Measurements from ENCODE around the gene SLC39A5. TPM values are rescaled to one million over a fixed set of nuclear protein-coding genes. Genes with fewer than 3 reads are reported as not detected.
"Not testable (repeated sequence)": the region's sequence is repeated elsewhere in the genome, so short reads cannot be mapped to it uniquely, and the experiment has no call there.

Gene SLC39A5
- total and polyA plus RNA-seq, 2 donors (not counting 1 experiment from before 2014, with no cell fraction given): 0.69 to 0.97 TPM

GRCh38 chr12:56282579-56282978 is 52.7 kb downstream of the SLC39A5 start:
- Histone ChIP-seq H3K4me1 (ENCODE audit: control insufficient read depth in 2 of 2, insufficient read depth in 2 of 2, low read length in 2 of 2) (no peaks in the 10 kb centered on the region), H4K20me1 (ENCODE audit: control insufficient read depth, insufficient read depth, low read length, poor library complexity, severe bottlenecking) (no peaks in the 10 kb centered on the region), H3K9me3 (ENCODE audit: control extremely low read depth in 1 of 3, control insufficient read depth in 2 of 3, insufficient read depth in 1 of 3, low read length in 2 of 3) (no peaks in the 10 kb centered on the region), H3K4me2 (replicated peaks; ENCODE audit: low read depth, low read length, poor library complexity, severe bottlenecking) (no peak overlapping the region), H3K79me2 (ENCODE audit: control insufficient read depth, insufficient read depth, low read length) (peaks cover 19% of the 10 kb centered on the region), H3K27ac (ENCODE audit: low read length in 2 of 2) (no peak overlapping the region), H3K4me3 (ENCODE audit: control extremely low read depth in 1 of 5, extremely low read depth in 1 of 5, insufficient read depth in 1 of 5, low read depth in 2 of 5, low read length in 4 of 5) (no peak overlapping the region), H3K36me3 (replicated peaks in 1 of 2; ENCODE audit: control extremely low read depth in 1 of 2, control insufficient read depth in 1 of 2, extremely low read depth in 1 of 2, insufficient read depth in 2 of 2, low read length in 1 of 2) (peaks cover 4 to 66% of the 10 kb centered on the region in 2 experiments), H3K27me3 (replicated peaks in 1 of 4; ENCODE audit: control extremely low read depth in 1 of 4, control insufficient read depth in 3 of 4, insufficient read depth in 4 of 4, low read length in 3 of 4) (no peaks in the 10 kb centered on the region), H2AFZ (ENCODE audit: insufficient read depth, low read depth, low read length, poor library complexity, severe bottlenecking) (no peak overlapping the region), H3K9ac (ENCODE audit: low read length) (no peak overlapping the region)
- H3K9me3 Mint-ChIP-seq (ENCODE audit: insufficient read depth): no peaks in the 10 kb centered on the region
- no peak overlapping the region for H3K27ac Mint-ChIP-seq
- TF ChIP-seq CTCF (IDR thresholded peaks at IDR 0.05) (no peak), EZH2 (IDR thresholded peaks at IDR 0.05; ENCODE audit: borderline replicate concordance, insufficient read depth, low read depth, low read length, poor library complexity, severe bottlenecking) (no peak)
- DNase-seq (no peak), ATAC-seq (ENCODE audit: low read depth) (no peak)
- no CpG with 5 or more reads among the region's 2 CpGs for WGBS (ENCODE audit: insufficient coverage)
- intact Hi-C loops (cut with micrococcal nuclease): no loop called here
- no peak overlapping the region for H3K4me3 Mint-ChIP-seq
- H3K27me3 Mint-ChIP-seq: no peaks in the 10 kb centered on the region
- H3K4me1 Mint-ChIP-seq: peaks cover 3% of the 10 kb centered on the region
- ChIA-PET CTCF (interaction anchor here (1.2 kb wide), 1 partner anchor 23 kb away, joined by 3 read pairs; no protein-coding TSS in a partner anchor), POLR2A (no interaction called here)

GRCh38 chr12:56284263-56284662 is 54.4 kb downstream of the SLC39A5 start:
- 89% methylated on average over 1 of the region's 5 CpGs for WGBS (ENCODE audit: insufficient coverage)
- H3K4me3 Mint-ChIP-seq; H3K27ac ChIP-seq (ENCODE audit: low read length in 2 of 2); H3K9ac ChIP-seq (ENCODE audit: low read length); H3K27me3 ChIP-seq (replicated peaks in 1 of 4; ENCODE audit: control extremely low read depth in 1 of 4, control insufficient read depth in 3 of 4, insufficient read depth in 4 of 4, low read length in 3 of 4); H3K4me1 ChIP-seq (ENCODE audit: control insufficient read depth in 2 of 2, insufficient read depth in 2 of 2, low read length in 2 of 2); DNase-seq; intact Hi-C loops (cut with micrococcal nuclease); H3K4me3 ChIP-seq (ENCODE audit: control extremely low read depth in 1 of 5, extremely low read depth in 1 of 5, insufficient read depth in 1 of 5, low read depth in 2 of 5, low read length in 4 of 5); H3K27ac Mint-ChIP-seq; H3K9me3 ChIP-seq (ENCODE audit: control extremely low read depth in 1 of 3, control insufficient read depth in 2 of 3, insufficient read depth in 1 of 3, low read length in 2 of 3); H3K9me3 Mint-ChIP-seq (ENCODE audit: insufficient read depth); H4K20me1 ChIP-seq (ENCODE audit: control insufficient read depth, insufficient read depth, low read length, poor library complexity, severe bottlenecking); H3K4me2 ChIP-seq (replicated peaks; ENCODE audit: low read depth, low read length, poor library complexity, severe bottlenecking); POLR2A ChIA-PET; ATAC-seq (ENCODE audit: low read depth); H3K4me1 Mint-ChIP-seq; H2AFZ ChIP-seq (ENCODE audit: insufficient read depth, low read depth, low read length, poor library complexity, severe bottlenecking); H3K27me3 Mint-ChIP-seq: not testable (repeated sequence)
- peaks cover 34% of the 10 kb centered on the region for H3K79me2 ChIP-seq (ENCODE audit: control insufficient read depth, insufficient read depth, low read length)
- peaks cover 4 to 60% of the 10 kb centered on the region in 2 experiments for H3K36me3 ChIP-seq (replicated peaks in 1 of 2; ENCODE audit: control extremely low read depth in 1 of 2, control insufficient read depth in 1 of 2, extremely low read depth in 1 of 2, insufficient read depth in 2 of 2, low read length in 1 of 2)
- CTCF ChIA-PET: interaction anchor here (1.7 kb wide), 1 partner anchor 180 kb away, joined by 9 read pairs; no protein-coding TSS in a partner anchor
